Stimulated activated CD8-positive, alpha-beta memory T cell treated with anti-CD3 and anti-CD28 coated beads, Interleukin-4, amount 100 ng/mL, for 24 hours (primary cell): ENCODE measurements around the gene CGA.

Experiments used
- DNase-seq: peaks from one replicate; pipeline ENCODE4 v3.0.0-alpha.2; 2020; ENCODE audit warnings: low read depth

Gene CGA

GRCh38 chr6:87088076-87088475, 6.8 kb downstream of the CGA start:
- DNase-seq = no peak

GRCh38 chr6:87082160-87082721, 12.7 kb downstream of the CGA start:
- no peak for DNase-seq

GRCh38 chr6:87078983-87079616, 15.8 kb downstream of the CGA start:
- DNase-seq = peak; percentile 32

- no peak for DNase-seq
These were observed 19.7 kb downstream of the CGA start for GRCh38 chr6:87075168-87075567.

- DNase-seq = no peak
These were observed 20.7 kb downstream of the CGA start for GRCh38 chr6:87074101-87074621.

- DNase-seq = no peak
These were observed 23.2 kb downstream of the CGA start for GRCh38 chr6:87071683-87072082.

GRCh38 chr6:87070741-87071140, 24.2 kb downstream of the CGA start:
- DNase-seq = no peak

GRCh38 chr6:87068795-87069194, 26.1 kb downstream of the CGA start:
- no peak for DNase-seq

GRCh38 chr6:87066449-87067333, 28.2 kb downstream of the CGA start:
- no peak for DNase-seq

- DNase-seq = no peak
These were observed 29.8 kb downstream of the CGA start for GRCh38 chr6:87065117-87065516.

- DNase-seq = no peak
These were observed 35.0 kb downstream of the CGA start for GRCh38 chr6:87059943-87060342.

- DNase-seq = no peak
These were observed 40.6 kb downstream of the CGA start for GRCh38 chr6:87054143-87054833.

GRCh38 chr6:87053312-87053711, 41.6 kb downstream of the CGA start:
- DNase-seq = no peak

- no peak for DNase-seq
These were observed 45.1 kb downstream of the CGA start for GRCh38 chr6:87049779-87050178.

GRCh38 chr6:87045521-87046075, 49.3 kb downstream of the CGA start:
- DNase-seq = no peak

GRCh38 chr6:87040729-87041128, 54.2 kb downstream of the CGA start:
- no peak for DNase-seq
